ENCODE results near the gene ATXN7L1.

The ATXN7L1 gene

DNA sequence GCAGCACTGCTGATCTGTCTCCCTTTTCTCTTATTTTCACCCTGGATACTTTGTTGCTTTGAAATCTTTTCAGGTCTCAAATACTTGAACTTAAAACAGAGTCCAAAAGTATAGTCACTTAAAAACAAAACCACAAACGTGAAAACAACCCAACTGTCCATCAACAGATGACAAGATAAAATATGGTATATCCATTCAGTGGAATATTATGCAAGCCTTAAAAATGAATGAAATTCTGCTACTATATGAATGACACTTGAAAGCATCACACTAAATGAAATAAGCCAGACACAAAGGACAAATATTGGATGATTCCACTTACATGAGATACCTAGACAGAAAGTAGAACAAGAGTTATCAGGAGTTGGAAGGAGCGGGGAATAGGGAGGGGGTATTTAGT lies 250.4 kb downstream of the ATXN7L1 start:
- no peak overlapping the region for H3K27ac ChIP-seq (ENCODE audit: low read length)
- TF ChIP-seq EZH2 (optimal IDR thresholded peaks at IDR 0.05; ENCODE audit: low read depth, low read length) = no peak
- TF ChIP-seq EZH2phosphoT487 (IDR thresholded peaks at IDR 0.05; ENCODE audit: low read length) = no peak
- TF ChIP-seq CTCF (IDR thresholded peaks at IDR 0.05; ENCODE audit: low read length) = no peak
- H3K4me2 ChIP-seq (ENCODE audit: low read depth, low read length) = no peak overlapping the region
- H3K9me2 ChIP-seq (replicated peaks; ENCODE audit: insufficient read depth, low read length) = no peaks in the 10 kb centered on the region
- no peaks in the 10 kb centered on the region for H3K36me3 ChIP-seq (replicated peaks; ENCODE audit: insufficient read depth, low read length)
- no peak for DNase-seq
- H4K20me1 ChIP-seq (ENCODE audit: insufficient read depth, low read length) = no peaks in the 10 kb centered on the region
- H3K27me3 ChIP-seq (replicated peaks; ENCODE audit: insufficient read depth, low read length) = no peaks in the 10 kb centered on the region
- H3F3A ChIP-seq (ENCODE audit: insufficient read depth, low read length) = no peaks in the 10 kb centered on the region
- no peaks in the 10 kb centered on the region for H3K9me3 ChIP-seq (replicated peaks; ENCODE audit: insufficient read depth, low read length)
- no peak overlapping the region for H3K9ac ChIP-seq (ENCODE audit: low read length)
- no peak overlapping the region for H2AFZ ChIP-seq (ENCODE audit: low read length)
- H3K4me1 ChIP-seq (ENCODE audit: low read length) = no peaks in the 10 kb centered on the region
- H3K4me3 ChIP-seq (ENCODE audit: low read length) = no peak overlapping the region
- no peaks in the 10 kb centered on the region for H3K79me2 ChIP-seq (ENCODE audit: low read length)

DNA sequence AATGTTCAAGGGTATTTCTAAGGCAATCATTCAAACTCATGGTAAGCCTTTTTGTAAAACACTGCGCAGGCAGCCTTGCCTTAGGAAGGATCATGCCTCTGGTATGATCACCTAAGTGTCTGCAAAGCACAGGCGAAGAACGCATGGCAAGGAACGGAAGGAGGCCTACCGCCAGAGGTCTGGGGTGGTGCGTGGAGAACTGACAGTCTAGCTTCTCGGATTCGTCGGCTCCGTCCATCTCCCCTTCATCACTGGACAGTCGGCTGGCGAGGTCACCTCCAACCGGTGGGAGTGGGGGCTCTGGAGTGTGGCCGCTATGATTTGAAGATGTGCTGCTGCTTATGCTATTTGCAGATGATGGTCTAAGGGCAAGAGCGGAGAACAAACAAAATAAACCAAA lies 252.5 kb downstream of the ATXN7L1 start:
- Histone ChIP-seq H3K9ac (ENCODE audit: low read length) (no peak overlapping the region), H3K4me2 (ENCODE audit: low read depth, low read length) (no peak overlapping the region)
- TF ChIP-seq EZH2 (optimal IDR thresholded peaks at IDR 0.05; ENCODE audit: low read depth, low read length) = no peak
- TF ChIP-seq EZH2phosphoT487 (IDR thresholded peaks at IDR 0.05; ENCODE audit: low read length) = no peak
- no peak for TF ChIP-seq CTCF (IDR thresholded peaks at IDR 0.05; ENCODE audit: low read length)

GRCh38 chr7:105623378-105623777 lies 253.0 kb downstream of the ATXN7L1 start:
- H3K27me3 ChIP-seq (replicated peaks; ENCODE audit: insufficient read depth, low read length) = no peaks in the 10 kb centered on the region
- H2AFZ ChIP-seq (ENCODE audit: low read length) = no peak overlapping the region
- H3K27ac ChIP-seq (ENCODE audit: low read length) = no peak overlapping the region
- no peaks in the 10 kb centered on the region for H4K20me1 ChIP-seq (ENCODE audit: insufficient read depth, low read length)
- H3K9ac ChIP-seq (ENCODE audit: low read length) = no peak overlapping the region
- no peaks in the 10 kb centered on the region for H3K4me1 ChIP-seq (ENCODE audit: low read length)
- H3K4me3 ChIP-seq (ENCODE audit: low read length) = no peak overlapping the region
- no peaks in the 10 kb centered on the region for H3K79me2 ChIP-seq (ENCODE audit: low read length)
- H3K9me2 ChIP-seq (replicated peaks; ENCODE audit: insufficient read depth, low read length) = no peaks in the 10 kb centered on the region
- no peak for DNase-seq
- TF ChIP-seq EZH2 (optimal IDR thresholded peaks at IDR 0.05; ENCODE audit: low read depth, low read length) (no peak), EZH2phosphoT487 (IDR thresholded peaks at IDR 0.05; ENCODE audit: low read length) (no peak), CTCF (IDR thresholded peaks at IDR 0.05; ENCODE audit: low read length) (no peak)
- H3K36me3 ChIP-seq (replicated peaks; ENCODE audit: insufficient read depth, low read length) = no peaks in the 10 kb centered on the region
- no peak overlapping the region for H3K4me2 ChIP-seq (ENCODE audit: low read depth, low read length)
- no peaks in the 10 kb centered on the region for H3F3A ChIP-seq (ENCODE audit: insufficient read depth, low read length)
- H3K9me3 ChIP-seq (replicated peaks; ENCODE audit: insufficient read depth, low read length) = no peaks in the 10 kb centered on the region

More for the DNA sequence above, 252.5 kb downstream of the ATXN7L1 start:
- Histone ChIP-seq H3K27ac (ENCODE audit: low read length) (no peak overlapping the region), H3K4me3 (ENCODE audit: low read length) (no peak overlapping the region), H3K9me2 (replicated peaks; ENCODE audit: insufficient read depth, low read length) (no peaks in the 10 kb centered on the region), H3K79me2 (ENCODE audit: low read length) (no peaks in the 10 kb centered on the region), H4K20me1 (ENCODE audit: insufficient read depth, low read length) (no peaks in the 10 kb centered on the region), H3K36me3 (replicated peaks; ENCODE audit: insufficient read depth, low read length) (no peaks in the 10 kb centered on the region), H3K27me3 (replicated peaks; ENCODE audit: insufficient read depth, low read length) (no peaks in the 10 kb centered on the region), H2AFZ (ENCODE audit: low read length) (no peak overlapping the region), H3K4me1 (ENCODE audit: low read length) (no peaks in the 10 kb centered on the region), H3K9me3 (replicated peaks; ENCODE audit: insufficient read depth, low read length) (no peaks in the 10 kb centered on the region), H3F3A (ENCODE audit: insufficient read depth, low read length) (no peaks in the 10 kb centered on the region)
- no peak for DNase-seq

All from MM.1S (cell line).